ENCODE results near the gene ZG16. TPM values are rescaled to one million over a fixed set of nuclear protein-coding genes. Genes with fewer than 3 reads are reported as not detected.
"Not testable (repeated sequence)": the region's sequence is repeated elsewhere in the genome, so short reads cannot be mapped to it uniquely, and the experiment has no call there.

Gene ZG16
- total and polyA plus RNA-seq, 4 donors: 0.19 to 2.8 (median 1.7) TPM

GRCh38 chr16:29753516-29753915 lies 24.5 kb upstream of the ZG16 start:
- TF ChIP-seq GABPA (IDR thresholded peaks at IDR 0.05 in 1 of 2, conservative IDR thresholded peaks at IDR 0.05 in 1 of 2): no peak
- TF ChIP-seq, protein P1, sequence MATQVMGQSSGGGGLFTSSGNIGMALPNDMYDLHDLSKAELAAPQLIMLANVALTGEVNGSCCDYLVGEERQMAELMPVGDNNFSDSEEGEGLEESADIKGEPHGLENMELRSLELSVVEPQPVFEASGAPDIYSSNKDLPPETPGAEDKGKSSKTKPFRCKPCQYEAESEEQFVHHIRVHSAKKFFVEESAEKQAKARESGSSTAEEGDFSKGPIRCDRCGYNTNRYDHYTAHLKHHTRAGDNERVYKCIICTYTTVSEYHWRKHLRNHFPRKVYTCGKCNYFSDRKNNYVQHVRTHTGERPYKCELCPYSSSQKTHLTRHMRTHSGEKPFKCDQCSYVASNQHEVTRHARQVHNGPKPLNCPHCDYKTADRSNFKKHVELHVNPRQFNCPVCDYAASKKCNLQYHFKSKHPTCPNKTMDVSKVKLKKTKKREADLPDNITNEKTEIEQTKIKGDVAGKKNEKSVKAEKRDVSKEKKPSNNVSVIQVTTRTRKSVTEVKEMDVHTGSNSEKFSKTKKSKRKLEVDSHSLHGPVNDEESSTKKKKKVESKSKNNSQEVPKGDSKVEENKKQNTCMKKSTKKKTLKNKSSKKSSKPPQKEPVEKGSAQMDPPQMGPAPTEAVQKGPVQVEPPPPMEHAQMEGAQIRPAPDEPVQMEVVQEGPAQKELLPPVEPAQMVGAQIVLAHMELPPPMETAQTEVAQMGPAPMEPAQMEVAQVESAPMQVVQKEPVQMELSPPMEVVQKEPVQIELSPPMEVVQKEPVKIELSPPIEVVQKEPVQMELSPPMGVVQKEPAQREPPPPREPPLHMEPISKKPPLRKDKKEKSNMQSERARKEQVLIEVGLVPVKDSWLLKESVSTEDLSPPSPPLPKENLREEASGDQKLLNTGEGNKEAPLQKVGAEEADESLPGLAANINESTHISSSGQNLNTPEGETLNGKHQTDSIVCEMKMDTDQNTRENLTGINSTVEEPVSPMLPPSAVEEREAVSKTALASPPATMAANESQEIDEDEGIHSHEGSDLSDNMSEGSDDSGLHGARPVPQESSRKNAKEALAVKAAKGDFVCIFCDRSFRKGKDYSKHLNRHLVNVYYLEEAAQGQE (IDR thresholded peaks at IDR 0.05): no peak
- TF ChIP-seq HNF4A (conservative IDR thresholded peaks at IDR 0.05): no peak
- TF ChIP-seq, protein P2, sequence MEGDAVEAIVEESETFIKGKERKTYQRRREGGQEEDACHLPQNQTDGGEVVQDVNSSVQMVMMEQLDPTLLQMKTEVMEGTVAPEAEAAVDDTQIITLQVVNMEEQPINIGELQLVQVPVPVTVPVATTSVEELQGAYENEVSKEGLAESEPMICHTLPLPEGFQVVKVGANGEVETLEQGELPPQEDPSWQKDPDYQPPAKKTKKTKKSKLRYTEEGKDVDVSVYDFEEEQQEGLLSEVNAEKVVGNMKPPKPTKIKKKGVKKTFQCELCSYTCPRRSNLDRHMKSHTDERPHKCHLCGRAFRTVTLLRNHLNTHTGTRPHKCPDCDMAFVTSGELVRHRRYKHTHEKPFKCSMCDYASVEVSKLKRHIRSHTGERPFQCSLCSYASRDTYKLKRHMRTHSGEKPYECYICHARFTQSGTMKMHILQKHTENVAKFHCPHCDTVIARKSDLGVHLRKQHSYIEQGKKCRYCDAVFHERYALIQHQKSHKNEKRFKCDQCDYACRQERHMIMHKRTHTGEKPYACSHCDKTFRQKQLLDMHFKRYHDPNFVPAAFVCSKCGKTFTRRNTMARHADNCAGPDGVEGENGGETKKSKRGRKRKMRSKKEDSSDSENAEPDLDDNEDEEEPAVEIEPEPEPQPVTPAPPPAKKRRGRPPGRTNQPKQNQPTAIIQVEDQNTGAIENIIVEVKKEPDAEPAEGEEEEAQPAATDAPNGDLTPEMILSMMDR (IDR thresholded peaks at IDR 0.05; ENCODE audit: low read depth, low read length, missing input control): no peak
- TF ChIP-seq, protein P3, sequence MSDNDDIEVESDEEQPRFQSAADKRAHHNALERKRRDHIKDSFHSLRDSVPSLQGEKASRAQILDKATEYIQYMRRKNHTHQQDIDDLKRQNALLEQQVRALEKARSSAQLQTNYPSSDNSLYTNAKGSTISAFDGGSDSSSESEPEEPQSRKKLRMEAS (IDR thresholded peaks at IDR 0.05): no peak
- no peak for TF ChIP-seq JUND (IDR thresholded peaks at IDR 0.05)
- no peak for TF ChIP-seq NR2F2 (IDR thresholded peaks at IDR 0.05)
- TF ChIP-seq HNF4G (IDR thresholded peaks at IDR 0.05): no peak
- no peak for TF ChIP-seq RAD21 (IDR thresholded peaks at IDR 0.05)
- TF ChIP-seq YY1 (IDR thresholded peaks at IDR 0.05): no peak
- no peak for TF ChIP-seq SP1 (IDR thresholded peaks at IDR 0.05)
- TF ChIP-seq FOXA2 (IDR thresholded peaks at IDR 0.05): no peak
- WGBS: 87% methylated on average over 1 of the region's 1 CpG
- Histone ChIP-seq H3K27ac (ENCODE audit: low read depth in 1 of 2, low read length in 2 of 2) (no peak overlapping the region), H3K9ac (ENCODE audit: low read depth in 1 of 2, low read length in 2 of 2) (no peak overlapping the region), H3K36me3 (ENCODE audit: control insufficient read depth in 4 of 4, insufficient read depth in 3 of 4, low read depth in 1 of 4, low read length in 3 of 4) (no peaks in the 10 kb centered on the region), H3K4me1 (ENCODE audit: control insufficient read depth in 4 of 4, insufficient read depth in 4 of 4, low read length in 3 of 4) (peaks cover 0 to 22% (median 13%) of the 10 kb centered on the region in 4 donors), H3K27me3 (ENCODE audit: control insufficient read depth in 4 of 4, insufficient read depth in 4 of 4, low read length in 3 of 4) (no peaks in the 10 kb centered on the region), H3K4me3 (ENCODE audit: low read depth in 1 of 3, low read length in 3 of 3) (no peak overlapping the region), H3K9me3 (ENCODE audit: control insufficient read depth in 4 of 4, low read length in 3 of 4) (no peaks in the 10 kb centered on the region)
- DNase-seq (ENCODE audit: low spot score): no peak

- Histone ChIP-seq H3K9me3 (ENCODE audit: control insufficient read depth in 4 of 4, low read length in 3 of 4) (no peaks in the 10 kb centered on the region), H3K9ac (ENCODE audit: low read depth in 1 of 2, low read length in 2 of 2) (no peak overlapping the region), H3K27ac (ENCODE audit: low read depth in 1 of 2, low read length in 2 of 2) (no peak overlapping the region), H3K36me3 (ENCODE audit: control insufficient read depth in 4 of 4, insufficient read depth in 3 of 4, low read depth in 1 of 4, low read length in 3 of 4) (no peaks in the 10 kb centered on the region), H3K4me1 (ENCODE audit: control insufficient read depth in 4 of 4, insufficient read depth in 4 of 4, low read length in 3 of 4) (peaks cover 1 to 44% (median 32%) of the 10 kb centered on the region in 4 donors), H3K4me3 (ENCODE audit: low read depth in 1 of 3, low read length in 3 of 3) (no peak overlapping the region), H3K27me3 (ENCODE audit: control insufficient read depth in 4 of 4, insufficient read depth in 4 of 4, low read length in 3 of 4) (no peaks in the 10 kb centered on the region)
- 97% methylated on average over 1 of the region's 1 CpG for WGBS
- no peak for DNase-seq (ENCODE audit: low spot score)
- TF ChIP-seq SP1 (IDR thresholded peaks at IDR 0.05): no peak
- no peak for TF ChIP-seq JUND (IDR thresholded peaks at IDR 0.05)
- TF ChIP-seq, protein P2 (IDR thresholded peaks at IDR 0.05; ENCODE audit: low read depth, low read length, missing input control): no peak
- no peak for TF ChIP-seq GABPA (IDR thresholded peaks at IDR 0.05 in 1 of 2, conservative IDR thresholded peaks at IDR 0.05 in 1 of 2)
These were observed 21.4 kb upstream of the ZG16 start for GRCh38 chr16:29756654-29757053.

DNA sequence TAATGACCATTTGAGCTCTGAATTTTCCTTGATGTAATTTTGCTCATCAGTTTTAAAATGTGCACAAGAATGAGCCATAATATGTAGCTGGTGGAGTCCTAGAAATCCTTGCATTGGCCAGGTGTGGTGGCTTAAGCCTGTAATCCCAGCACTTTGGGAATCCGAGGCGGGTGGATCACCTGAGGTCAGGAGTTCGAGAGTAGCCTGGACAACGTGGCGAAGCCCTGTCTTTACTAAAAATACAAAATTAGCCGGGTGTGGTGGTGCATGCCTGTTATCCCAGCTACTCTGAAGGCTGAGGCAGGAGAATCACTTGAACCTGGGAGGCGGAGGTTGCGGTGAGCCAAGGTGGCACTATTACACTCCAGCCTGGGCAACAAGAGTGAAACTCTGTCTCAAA lies 21.0 kb upstream of the ZG16 start:
- H3K27me3 ChIP-seq (ENCODE audit: control insufficient read depth in 4 of 4, insufficient read depth in 4 of 4, low read length in 3 of 4); H3K27ac ChIP-seq (ENCODE audit: low read depth in 1 of 2, low read length in 2 of 2); H3K4me3 ChIP-seq (ENCODE audit: low read depth in 1 of 3, low read length in 3 of 3); H3K36me3 ChIP-seq (ENCODE audit: control insufficient read depth in 4 of 4, insufficient read depth in 3 of 4, low read depth in 1 of 4, low read length in 3 of 4); DNase-seq (ENCODE audit: low spot score); H3K9ac ChIP-seq (ENCODE audit: low read depth in 1 of 2, low read length in 2 of 2); H3K9me3 ChIP-seq (ENCODE audit: control insufficient read depth in 4 of 4, low read length in 3 of 4): not testable (repeated sequence)
- 80% methylated on average over 8 of the region's 8 CpGs for WGBS
- peaks cover 6 to 48% (median 34%) of the 10 kb centered on the region in 4 donors for H3K4me1 ChIP-seq (ENCODE audit: control insufficient read depth in 4 of 4, insufficient read depth in 4 of 4, low read length in 3 of 4)

All from liver (tissue), 9 donors.